Subcutaneous abdominal adipose tissue (tissue), 5 donors: ENCODE data around the gene CAVIN2.

Experiments used
- H3K27ac ChIP-seq: one replicate; pipeline ENCODE4 v1.7.0; 2013; ENCODE audit warnings: low read depth, mild to moderate bottlenecking, inconsistent platforms, low read length, moderate library complexity
- H3K27me3 ChIP-seq, 5 donors: one replicate each; pipeline ENCODE4 v1.7.0; 2013; ENCODE audit warnings: low read length in 5 of 5, inconsistent platforms in 1 of 5; ENCODE audit not compliant: control insufficient read depth in 5 of 5, insufficient read depth in 4 of 5
- H3K36me3 ChIP-seq, 5 donors: one replicate each; pipeline ENCODE4 v1.7.0; 2013; ENCODE audit warnings: low read length in 5 of 5; ENCODE audit not compliant: control insufficient read depth in 5 of 5, insufficient read depth in 5 of 5
- H3K4me1 ChIP-seq, 5 donors: one replicate each; pipeline ENCODE4 v1.7.0; 2013; ENCODE audit warnings: low read length in 5 of 5, mild to moderate bottlenecking in 3 of 5, moderate library complexity in 1 of 5; ENCODE audit not compliant: control insufficient read depth in 5 of 5, insufficient read depth in 5 of 5
- H3K4me3 ChIP-seq, 5 donors: one replicate each; pipeline ENCODE4 v1.7.0; 2013; ENCODE audit warnings: low read length in 5 of 5, low read depth in 1 of 5
- H3K9ac ChIP-seq, 5 donors: one replicate each; pipeline ENCODE4 v1.7.0; 2013; ENCODE audit warnings: low read length in 5 of 5, mild to moderate bottlenecking in 4 of 5, moderate library complexity in 3 of 5
- H3K9me3 ChIP-seq, 5 donors: one replicate each; pipeline ENCODE4 v1.7.0; 2013; ENCODE audit warnings: low read length in 5 of 5; ENCODE audit not compliant: control insufficient read depth in 5 of 5
- donor health status: healthy.
- donor health status: healthy.
- donor health status: healthy.
- donor health status: healthy.
- donor health status: healthy.

The CAVIN2 gene

GRCh38 chr2:191844706-191845105 is 2.2 kb downstream of the CAVIN2 start:
- Histone ChIP-seq H3K4me1 (peaks cover 6 to 81% (median 66%) of the 10 kb centered on the region in 5 donors), H3K4me3 (peak overlapping the region; percentile 81 to 91 (median 86)), H3K9me3 (no peaks in the 10 kb centered on the region), H3K27me3 (no peaks in the 10 kb centered on the region), H3K27ac (peak overlapping the region; percentile 93), H3K36me3 (peaks cover 0 to 4% (median 0%) of the 10 kb centered on the region in 5 donors), H3K9ac (peak overlapping the region; percentile 57 to 81 (median 79))

- Histone ChIP-seq H3K36me3 (peaks cover 2 to 9% (median 7%) of the 10 kb centered on the region in 5 donors), H3K9ac (peak overlapping the region in 1 of 5 donors; percentile 49), H3K27me3 (no peaks in the 10 kb centered on the region), H3K4me3 (peak overlapping the region in 1 of 5 donors; percentile 91), H3K9me3 (no peaks in the 10 kb centered on the region), H3K27ac (peak overlapping the region; percentile 93), H3K4me1 (peaks cover 3 to 88% (median 71%) of the 10 kb centered on the region in 5 donors)
Measured at GRCh38 chr2:191840921-191841320, 6.0 kb downstream of the CAVIN2 start.

DNA sequence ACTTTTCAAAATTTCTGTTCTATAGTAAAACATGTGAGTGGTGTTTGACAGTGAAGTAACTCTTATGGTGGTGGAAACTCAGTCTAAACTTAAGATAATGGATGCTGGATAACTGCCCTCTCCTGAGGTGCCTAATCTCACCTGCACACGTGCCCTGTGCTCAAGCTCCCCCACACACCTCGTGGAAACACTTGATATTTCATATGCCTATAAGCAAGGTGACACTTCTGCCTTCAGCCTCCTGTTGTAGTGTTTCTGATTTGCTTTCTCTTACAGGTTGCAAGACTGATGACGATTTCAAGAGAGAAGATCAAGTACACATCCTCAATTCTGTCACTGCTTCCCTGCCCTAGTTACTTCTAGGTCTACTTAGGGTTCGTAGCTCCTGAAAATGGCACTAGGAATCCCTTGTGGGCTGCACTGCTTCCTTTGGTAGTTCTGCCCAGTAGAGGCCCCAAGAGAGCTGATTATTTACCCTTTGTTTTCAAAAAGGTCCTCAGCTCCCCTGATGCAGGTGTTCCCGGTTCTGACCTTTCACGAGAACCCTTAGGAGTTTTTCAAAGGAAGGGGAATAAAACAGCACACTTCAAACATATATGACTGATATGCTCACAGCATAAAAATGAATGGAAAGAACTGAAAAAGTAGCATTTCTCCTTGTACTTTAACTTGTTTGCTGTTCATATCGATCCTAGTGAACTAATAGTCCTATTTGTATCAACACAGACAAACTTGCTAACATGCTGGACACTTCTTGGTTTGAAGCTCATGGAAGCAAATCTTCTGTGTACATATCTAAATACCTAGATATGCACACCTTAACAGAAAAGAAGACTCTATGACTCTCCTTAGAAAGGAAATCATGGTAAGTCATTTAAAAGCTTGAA is 6.7 kb downstream of the CAVIN2 start:
- Histone ChIP-seq H3K9ac (no peak overlapping the region), H3K36me3 (peaks cover 2 to 17% (median 13%) of the 10 kb centered on the region in 5 donors), H3K4me3 (peak overlapping the region in 2 of 5 donors; percentile 0 to 12), H3K4me1 (peaks cover 3 to 82% (median 65%) of the 10 kb centered on the region in 5 donors), H3K27ac (peak overlapping the region; percentile 93), H3K27me3 (no peaks in the 10 kb centered on the region), H3K9me3 (no peaks in the 10 kb centered on the region)

DNA sequence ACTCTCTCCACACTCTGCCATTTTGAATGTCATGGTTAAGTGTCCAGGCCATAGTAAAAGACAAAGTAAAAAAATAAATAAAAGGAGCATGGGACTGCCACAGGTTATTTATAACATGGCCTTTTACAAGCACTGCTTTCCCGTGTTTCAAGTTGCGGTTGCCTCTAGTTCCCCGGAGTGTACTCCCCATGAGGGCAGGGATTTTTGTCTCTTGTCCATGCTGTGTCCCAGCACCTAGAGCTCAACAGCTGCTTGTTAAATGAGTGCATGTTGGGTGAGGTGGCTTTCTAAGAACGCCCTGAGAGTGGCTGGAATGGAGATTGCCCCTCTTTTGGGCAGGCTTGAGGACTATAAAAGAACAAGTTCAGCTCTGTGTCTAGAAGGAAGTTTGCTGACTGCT is 8.4 kb downstream of the CAVIN2 start:
- peaks cover 3 to 70% (median 58%) of the 10 kb centered on the region in 5 donors for H3K4me1 ChIP-seq
- no peaks in the 10 kb centered on the region for H3K27me3 ChIP-seq
- peaks cover 2 to 21% (median 13%) of the 10 kb centered on the region in 5 donors for H3K36me3 ChIP-seq
- H3K9ac ChIP-seq: no peak overlapping the region
- no peaks in the 10 kb centered on the region for H3K9me3 ChIP-seq
- peak overlapping the region; percentile 68 for H3K27ac ChIP-seq
- H3K4me3 ChIP-seq: peak overlapping the region in 1 of 5 donors; percentile 9

DNA sequence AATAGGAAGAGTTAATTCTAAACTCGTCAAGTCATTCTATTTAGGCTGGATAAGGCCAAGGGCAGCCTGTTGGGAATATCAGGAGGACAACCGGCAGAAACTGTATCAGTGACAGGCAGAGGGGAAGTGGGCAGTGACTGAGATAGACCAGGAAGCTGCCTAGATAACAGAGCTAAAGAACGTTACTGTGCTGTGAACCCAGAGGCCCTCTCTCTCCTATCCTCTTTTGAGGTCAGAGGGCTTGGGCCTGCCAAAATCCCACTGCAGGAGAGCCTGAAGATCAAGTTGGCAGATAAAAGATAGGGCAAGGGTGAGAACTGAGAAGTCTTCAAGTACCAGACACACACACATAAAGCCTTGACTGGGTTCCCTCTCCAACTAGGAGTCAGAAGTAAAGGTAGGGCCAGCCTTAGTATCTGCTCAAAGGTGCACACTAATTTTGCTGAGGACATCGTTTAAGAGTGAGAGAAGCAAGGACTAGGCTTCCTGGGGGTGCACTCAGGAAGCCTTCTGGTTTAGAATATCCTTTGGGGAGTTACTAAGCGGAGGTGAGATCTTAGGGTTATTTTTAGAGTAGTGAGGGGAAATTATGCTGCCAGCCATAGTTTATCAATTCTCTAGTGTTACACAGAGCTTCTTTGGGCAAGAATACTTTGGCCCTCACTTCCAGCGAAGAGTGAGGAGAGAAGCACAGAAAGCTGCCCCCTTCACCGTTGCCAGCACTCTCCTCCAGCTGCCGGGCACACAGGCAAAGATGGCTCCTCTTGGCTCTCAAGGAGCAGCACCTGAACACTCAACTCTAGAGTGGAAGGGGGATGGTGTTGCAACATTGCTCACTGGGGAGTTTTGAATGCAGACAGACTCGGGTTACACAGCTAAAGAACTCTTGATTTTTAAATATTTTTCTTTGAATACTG is 9.8 kb downstream of the CAVIN2 start:
- Histone ChIP-seq H3K27me3 (no peaks in the 10 kb centered on the region), H3K9ac (peak overlapping the region in 3 of 5 donors; percentile 7 to 43 (median 32)), H3K36me3 (peaks cover 0 to 21% (median 13%) of the 10 kb centered on the region in 5 donors), H3K9me3 (no peaks in the 10 kb centered on the region), H3K4me3 (peak overlapping the region; percentile 6 to 34 (median 10)), H3K27ac (peak overlapping the region; percentile 68), H3K4me1 (peaks cover 3 to 69% (median 53%) of the 10 kb centered on the region in 5 donors)

DNA sequence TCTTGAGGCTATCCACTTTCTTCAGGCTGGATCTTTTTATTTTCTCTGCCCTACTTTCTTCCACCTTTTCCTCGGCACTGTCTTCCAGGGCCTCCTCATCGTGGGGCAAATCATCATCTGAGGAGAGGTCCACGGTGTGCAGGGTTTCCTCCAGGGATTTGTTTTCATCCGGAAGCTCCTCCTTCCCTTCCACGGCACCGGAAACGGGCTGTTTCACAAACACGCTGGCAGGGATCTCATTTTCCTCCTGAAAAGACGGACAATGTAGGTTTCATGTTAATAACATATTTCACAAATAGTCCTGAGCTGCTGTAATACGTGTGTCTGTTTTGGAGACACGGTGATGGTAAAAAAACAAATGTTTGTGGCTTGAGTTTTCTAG is 10.4 kb downstream of the CAVIN2 start:
- Histone ChIP-seq H3K4me1 (peaks cover 3 to 63% (median 52%) of the 10 kb centered on the region in 5 donors), H3K27me3 (no peaks in the 10 kb centered on the region), H3K9me3 (no peaks in the 10 kb centered on the region), H3K36me3 (peaks cover 0 to 21% (median 13%) of the 10 kb centered on the region in 5 donors), H3K4me3 (peak overlapping the region in 2 of 5 donors; percentile 8 to 34), H3K9ac (peak overlapping the region in 3 of 5 donors; percentile 7 to 43 (median 32)), H3K27ac (peak overlapping the region; percentile 68)

DNA sequence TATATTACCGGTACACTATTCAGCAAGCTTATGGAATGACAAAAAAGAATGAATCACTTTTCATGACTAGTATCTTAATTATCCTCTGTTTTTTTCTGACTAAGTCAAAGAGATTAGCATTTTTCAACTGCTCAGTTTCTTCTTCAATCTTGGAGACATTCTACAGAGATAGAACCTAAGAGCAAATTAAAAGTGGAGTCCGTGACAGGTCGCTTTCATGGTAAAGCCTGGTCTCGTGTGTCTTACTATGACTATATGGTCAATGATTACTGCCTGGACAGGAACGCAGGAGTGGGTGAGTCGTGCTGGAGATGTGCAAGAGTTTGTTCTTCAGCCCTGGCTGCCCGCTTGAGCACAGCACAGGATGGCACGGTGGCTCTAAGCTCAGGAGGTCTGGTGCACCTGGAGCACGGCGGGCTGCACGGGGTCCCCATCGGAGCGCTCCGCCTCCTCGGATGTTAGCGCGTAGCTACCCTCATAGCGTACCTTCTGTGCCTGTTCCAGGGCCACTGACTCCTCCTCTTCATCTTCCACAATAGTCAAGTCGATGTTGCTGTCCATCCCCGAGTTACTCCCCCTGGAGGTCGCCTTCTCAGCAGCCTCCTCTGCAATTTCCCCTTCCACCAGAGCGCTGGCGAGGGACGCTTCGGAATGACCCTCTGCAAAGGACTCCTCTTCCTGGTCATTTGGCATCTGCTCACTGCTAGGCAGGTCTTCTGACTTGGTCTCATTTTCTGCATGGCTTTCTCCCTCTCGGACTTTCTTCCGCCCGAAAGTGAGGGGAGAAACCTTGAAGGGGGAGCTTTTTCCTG is 11.1 kb downstream of the CAVIN2 start:
- Histone ChIP-seq H3K27me3 (no peaks in the 10 kb centered on the region), H3K27ac (no peak overlapping the region), H3K4me1 (peaks cover 3 to 56% (median 51%) of the 10 kb centered on the region in 5 donors), H3K4me3 (no peak overlapping the region), H3K9me3 (no peaks in the 10 kb centered on the region), H3K36me3 (peaks cover 0 to 21% (median 13%) of the 10 kb centered on the region in 5 donors), H3K9ac (no peak overlapping the region)

- H3K27ac ChIP-seq: no peak overlapping the region
- no peak overlapping the region for H3K4me3 ChIP-seq
- H3K9ac ChIP-seq: no peak overlapping the region
- peaks cover 3 to 50% (median 46%) of the 10 kb centered on the region in 5 donors for H3K4me1 ChIP-seq
- no peaks in the 10 kb centered on the region for H3K9me3 ChIP-seq
- H3K27me3 ChIP-seq: no peaks in the 10 kb centered on the region
- peaks cover 0 to 21% (median 13%) of the 10 kb centered on the region in 5 donors for H3K36me3 ChIP-seq
Measured at GRCh38 chr2:191835100-191835499, 11.8 kb downstream of the CAVIN2 start.

GRCh38 chr2:191833356-191833755 is 13.5 kb downstream of the CAVIN2 start:
- no peaks in the 10 kb centered on the region for H3K9me3 ChIP-seq
- peak overlapping the region; percentile 25 for H3K27ac ChIP-seq
- peaks cover 0 to 19% (median 13%) of the 10 kb centered on the region in 5 donors for H3K36me3 ChIP-seq
- H3K27me3 ChIP-seq: no peaks in the 10 kb centered on the region
- H3K9ac ChIP-seq: no peak overlapping the region
- H3K4me3 ChIP-seq: no peak overlapping the region
- H3K4me1 ChIP-seq: peaks cover 3 to 38% (median 32%) of the 10 kb centered on the region in 5 donors
